Loucy (cell line): ENCODE data around the gene FOXO3.

ENCODE experiments used
- CTCF ChIP-seq: fragments of 200-600 bp; sonication (generic); conservative IDR thresholded peaks from 2 replicates; pipeline ENCODE4 v1.5.1; 2014; ENCODE audit warnings: mild to moderate bottlenecking, antibody characterized with exemption, low read length
- EZH2phosphoT487 ChIP-seq: fragments of 200-600 bp; IDR thresholded peaks from 2 replicates; pipeline ENCODE4 v1.6.1; 2018; ENCODE audit warnings: antibody characterized with exemption, mild to moderate bottlenecking, moderate library complexity, borderline replicate concordance

GRCh38 chr6:108561742-108562502 lies 1.2 kb downstream of the FOXO3 start:
- TF ChIP-seq CTCF, result no peak
- TF ChIP-seq EZH2phosphoT487, result no peak
